IPS-NIHi11 (cell line): ENCODE data around the gene HRH3.

ENCODE experiments used
- DNase-seq: peaks from one replicate; pipeline ENCODE4 v3.0.0; 2012; ENCODE audit warnings: mixed read lengths, low spot score

HRH3 gene

DNA sequence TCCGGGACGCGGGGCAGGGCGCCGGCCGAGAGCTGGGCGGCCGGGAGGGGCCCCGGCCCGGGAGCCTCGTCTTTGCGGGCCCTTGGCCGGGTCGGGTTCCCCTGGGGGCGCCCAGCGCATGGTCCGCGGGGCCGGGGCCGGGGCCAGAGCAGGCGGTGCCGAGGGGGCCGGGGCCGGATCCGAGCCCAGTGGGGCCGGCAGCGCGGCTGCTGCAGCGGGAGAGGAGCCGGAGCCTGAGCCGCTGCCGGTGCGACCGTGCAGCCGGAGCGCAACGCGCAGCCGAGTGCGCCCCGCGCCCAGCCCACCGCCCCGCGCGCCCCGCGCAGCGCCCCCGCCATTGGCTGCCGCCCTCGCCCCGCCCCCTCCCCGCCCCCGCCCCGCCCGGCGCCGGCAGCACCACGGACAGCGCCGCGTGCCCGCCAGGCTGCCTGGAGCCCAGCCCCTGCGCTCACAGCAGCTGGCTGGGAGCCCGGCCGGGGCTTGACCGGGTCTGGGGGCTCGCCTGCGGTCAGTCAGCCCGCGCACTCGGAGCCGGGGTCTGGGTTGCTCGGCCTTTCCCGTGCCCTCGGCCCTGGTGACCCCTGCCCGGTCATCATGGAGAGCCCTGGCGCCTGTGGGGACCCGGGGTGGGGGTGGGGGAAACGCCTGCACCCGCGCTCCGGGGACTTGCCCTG is at the start of gene HRH3:
HRH3 (minus strand) TSS at position 287 of the 674 bp plus-strand sequence. CDS start 308 bp downstream, outside the sequence.
- peak; percentile 98 for DNase-seq

DNA sequence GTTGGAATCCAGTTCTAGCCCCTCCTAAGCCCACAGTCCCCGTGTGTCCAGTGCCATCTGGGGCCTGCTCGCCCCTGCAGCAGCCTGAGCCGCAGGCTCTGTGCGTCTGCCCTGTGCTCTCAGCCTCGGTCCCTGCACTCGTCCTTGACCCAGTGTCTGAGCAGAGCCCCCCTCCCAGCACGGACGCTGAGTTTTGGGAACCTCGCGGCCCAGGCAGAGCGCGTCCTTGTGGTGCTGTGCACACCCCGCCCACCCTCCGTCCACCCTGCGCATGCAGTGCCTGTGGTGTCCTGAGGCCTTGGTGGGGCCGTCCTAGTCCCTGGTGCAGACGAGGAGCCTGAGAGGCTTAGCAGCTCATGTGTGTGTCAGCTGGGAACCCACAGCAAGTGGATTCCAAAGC is 49.8 kb upstream of the HRH3 start:
- DNase-seq, result no peak

DNA sequence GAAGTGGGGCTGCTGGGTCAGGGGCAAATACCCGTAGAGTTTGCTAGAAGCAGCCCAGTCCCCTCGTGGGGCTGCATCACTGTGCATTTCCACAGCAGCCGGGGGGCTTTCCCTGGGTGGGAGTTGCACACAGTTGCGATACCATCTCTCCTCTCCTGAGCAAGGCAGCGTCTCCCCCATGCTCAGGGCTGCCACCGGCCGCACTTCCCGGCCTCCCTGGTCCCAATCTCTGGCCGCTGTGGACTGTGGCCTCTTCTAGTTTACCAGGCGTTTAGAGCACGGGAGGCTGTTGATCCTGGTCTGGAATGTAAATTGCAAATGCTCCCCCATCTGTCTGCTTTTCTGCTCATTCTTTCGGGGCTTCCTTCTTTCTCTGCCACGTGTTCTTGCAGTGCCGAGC is 49.3 kb upstream of the HRH3 start:
- DNase-seq, result no peak

DNA sequence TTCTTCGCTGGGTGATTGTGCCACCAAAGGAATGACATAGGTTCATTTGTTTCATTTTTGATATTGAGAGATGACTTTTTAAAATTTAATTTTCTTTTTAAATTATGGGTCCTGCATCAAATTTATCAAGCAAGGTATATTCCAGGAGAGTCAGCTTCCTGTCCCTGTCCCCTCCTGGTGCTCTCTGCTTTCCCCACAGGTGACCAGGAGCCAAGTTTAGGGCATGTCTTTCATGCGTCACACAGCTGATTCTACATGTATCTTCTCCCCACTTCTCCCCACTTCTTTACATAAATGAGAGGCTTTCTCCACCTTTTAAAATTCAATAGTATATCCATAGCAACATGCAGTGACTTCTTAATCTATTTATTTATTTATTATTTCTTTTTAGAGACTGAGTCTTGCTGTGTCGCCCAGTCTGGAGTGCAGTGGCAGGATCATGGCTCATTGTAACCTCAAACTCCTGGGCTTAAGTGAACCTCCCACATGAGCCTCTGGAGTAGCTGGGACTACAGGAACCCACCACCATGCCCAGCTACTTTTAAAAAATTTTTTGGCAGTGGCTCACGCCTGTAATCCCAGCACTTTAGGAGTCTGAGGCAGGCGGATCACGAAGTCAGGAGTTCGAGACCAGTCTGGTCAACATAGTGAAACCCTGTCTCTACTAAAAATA is 48.3 kb upstream of the HRH3 start:
- DNase-seq, result no peak

DNA sequence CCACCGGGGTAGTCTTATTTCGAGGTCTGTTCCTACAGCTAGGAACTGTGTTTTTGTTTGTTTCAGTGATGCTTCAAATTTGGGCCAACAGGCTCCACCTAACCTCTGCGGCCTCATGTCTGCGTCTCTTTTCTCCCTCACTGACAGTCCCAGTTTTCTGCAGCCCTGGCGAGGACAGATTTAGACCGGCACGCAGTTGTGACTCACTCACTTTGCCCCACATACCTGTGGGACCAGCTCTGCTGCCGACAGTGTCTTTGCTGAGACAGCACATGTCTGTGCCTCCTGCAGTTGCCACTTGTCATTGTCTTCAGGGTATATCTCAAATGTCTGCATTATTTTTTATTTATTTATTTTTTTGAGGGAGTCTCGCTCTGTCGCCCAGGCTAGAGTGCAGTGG is 47.5 kb upstream of the HRH3 start:
- no peak for DNase-seq

DNA sequence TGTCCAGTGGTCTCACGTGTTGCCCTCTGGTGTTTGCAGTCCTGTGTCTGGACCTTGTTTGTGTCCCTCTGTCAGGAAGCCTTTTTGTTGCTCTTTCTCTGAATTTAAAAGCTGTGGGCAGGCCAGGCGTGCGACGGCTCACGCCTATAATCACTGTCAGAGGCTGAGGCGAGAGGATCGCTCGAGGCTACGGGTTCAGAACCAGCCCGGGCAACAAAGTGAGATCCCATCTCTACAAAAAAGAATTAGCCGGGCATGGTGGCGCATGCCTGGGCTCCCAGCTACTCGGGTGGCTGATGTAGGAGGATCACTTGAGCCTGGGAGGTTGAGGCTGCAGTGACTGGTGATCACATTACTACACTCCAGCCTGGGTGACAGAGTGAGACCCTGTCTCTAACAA is 46.8 kb upstream of the HRH3 start:
- DNase-seq, result no peak

DNA sequence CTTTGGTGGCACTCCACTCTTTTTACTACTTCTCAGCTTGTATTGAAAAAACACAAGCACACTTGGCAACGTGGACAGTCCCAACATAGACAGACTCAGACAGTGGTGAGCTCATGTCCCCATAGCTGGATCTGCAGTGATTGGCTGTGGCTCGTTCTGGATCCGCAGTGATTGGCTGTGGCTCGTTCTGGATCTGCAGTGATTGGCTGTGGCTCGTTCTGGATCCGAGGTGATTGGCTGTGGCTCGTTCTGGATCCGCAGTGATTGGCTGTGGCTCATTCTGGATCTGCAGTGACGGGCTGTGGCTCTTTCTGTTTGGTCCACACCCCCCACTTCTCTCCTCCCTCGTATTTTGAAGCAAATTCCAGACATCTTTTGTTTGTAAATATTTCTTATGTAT is 46.3 kb upstream of the HRH3 start:
- no peak for DNase-seq

DNA sequence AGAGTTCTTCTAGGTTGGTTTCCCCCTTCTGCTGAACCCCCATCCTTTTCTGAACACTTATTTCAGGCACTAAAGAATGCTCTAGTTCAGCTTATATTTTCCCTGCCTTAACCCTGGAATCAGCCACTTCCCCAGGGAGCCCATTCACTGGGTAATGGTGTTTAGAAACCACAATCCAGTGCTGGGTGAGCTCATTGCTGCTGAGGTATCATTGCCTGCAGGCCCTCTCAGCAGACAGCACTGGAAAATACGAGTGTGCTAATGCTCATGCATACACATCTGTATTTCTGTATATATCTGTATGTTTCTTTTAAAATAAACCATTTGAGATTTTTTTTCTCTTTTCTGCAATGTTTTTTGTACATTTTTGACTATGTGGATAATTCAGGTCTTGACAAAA is 45.3 kb upstream of the HRH3 start:
- no peak for DNase-seq

DNA sequence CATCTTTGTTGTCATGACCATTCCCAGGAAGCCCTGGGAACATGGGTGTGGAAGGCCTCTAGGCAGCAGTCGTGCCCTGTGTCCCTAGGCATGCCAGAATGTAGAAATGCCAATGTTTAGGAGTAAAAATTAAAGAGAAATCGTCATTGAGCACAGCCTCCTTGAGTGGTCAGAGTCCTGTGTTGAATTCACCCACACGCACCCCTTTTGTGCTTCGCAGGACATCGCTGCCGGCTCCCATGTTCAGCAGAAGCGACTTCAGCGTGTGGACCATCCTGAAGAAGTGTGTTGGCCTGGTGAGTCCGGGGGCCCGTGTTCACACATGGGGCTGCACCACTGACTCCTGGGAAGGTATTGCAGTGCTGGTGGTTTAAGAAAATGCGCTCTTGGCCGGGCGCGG is 43.3 kb upstream of the HRH3 start:
- DNase-seq, result no peak

DNA sequence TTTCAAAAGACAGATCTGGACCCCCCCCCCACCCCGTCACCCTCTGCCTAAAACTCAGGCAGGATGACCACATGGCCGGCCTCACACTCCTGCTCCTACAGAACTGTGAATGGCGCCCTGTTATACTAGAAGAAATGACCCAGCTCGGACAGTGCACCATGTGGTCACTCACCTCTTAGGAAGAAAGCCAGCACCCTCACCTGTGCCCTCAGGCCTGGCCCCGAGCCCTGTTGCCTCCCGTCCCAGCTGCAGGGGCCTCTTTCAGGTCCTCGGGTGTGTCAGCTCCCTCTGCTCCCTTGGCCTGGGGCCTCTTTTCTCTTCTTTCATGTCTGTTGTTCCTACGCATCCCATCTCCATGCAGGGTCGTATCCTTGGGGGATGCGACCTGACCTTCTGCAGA is 42.0 kb upstream of the HRH3 start:
- DNase-seq, result no peak

DNA sequence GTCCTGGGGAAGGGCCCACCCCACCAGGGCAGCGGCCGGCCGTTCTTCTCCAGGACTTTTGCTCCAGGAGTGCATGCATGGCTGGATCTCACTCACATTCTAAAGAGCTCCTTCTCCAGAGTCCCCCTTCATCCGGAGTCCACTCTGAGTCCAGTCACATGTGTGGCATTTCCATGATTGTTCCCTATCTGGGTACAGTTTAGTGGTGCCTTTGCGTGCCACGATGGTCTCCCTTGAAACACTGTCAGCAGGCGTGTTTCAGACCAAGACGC is 39.2 kb upstream of the HRH3 start:
- DNase-seq, result no peak

DNA sequence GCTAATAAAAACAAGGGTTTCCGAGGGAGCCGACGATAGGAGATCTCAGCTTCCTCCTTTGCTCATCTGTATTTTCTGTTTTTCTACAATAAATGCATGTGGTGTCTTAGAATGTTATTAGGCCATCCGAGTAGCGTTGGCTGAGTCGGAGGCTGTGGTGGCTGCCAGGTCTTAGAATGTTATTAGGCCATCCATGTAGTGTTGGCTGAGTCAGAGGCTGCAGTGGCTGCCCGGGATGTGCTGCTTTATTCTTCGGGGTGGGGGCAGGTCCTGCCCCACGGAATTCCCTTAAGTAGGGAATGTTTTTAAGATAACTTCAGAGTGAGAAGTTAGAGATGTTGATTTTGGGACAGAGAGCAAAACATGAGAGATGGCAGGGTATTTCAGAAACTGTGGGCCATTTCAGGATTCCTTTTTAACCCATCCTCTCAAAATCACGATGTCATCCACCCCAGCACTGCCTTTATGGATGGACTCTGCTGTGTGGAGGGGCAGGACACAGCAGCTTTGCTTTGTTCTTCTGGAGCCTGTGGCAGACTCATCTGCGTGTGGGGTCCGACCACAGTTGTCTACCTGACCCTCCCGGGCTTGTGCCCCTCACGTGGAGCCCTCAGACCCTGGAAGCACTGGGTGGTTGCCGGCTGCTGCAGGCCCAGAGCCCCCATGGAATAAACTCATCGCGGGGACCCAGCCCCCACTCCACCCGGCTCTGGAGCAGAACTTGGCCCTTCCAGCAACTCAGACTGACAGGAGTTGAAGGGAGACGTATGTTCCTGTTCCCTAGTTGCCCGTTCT is 38.6 kb upstream of the HRH3 start:
- DNase-seq, result no peak

DNA sequence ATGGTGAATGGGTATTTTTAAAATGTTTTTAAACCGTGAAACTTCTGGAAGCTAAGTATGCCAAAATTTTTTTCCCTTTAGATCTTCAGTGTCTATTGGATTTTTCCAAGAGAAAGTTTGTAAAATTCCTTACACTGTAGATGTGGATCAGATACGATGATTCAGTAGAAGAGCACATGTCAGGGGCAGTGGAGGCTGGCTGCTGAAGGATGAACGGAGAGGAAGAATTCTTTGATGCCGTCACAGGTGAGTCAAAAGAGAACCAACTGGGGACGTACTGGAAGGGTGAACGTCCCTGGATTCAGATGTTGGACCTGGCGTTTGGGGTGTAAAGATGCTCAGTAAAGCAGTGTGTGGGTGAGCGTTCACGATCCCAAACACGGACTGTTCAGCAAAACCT is 35.9 kb upstream of the HRH3 start:
- no peak for DNase-seq

DNA sequence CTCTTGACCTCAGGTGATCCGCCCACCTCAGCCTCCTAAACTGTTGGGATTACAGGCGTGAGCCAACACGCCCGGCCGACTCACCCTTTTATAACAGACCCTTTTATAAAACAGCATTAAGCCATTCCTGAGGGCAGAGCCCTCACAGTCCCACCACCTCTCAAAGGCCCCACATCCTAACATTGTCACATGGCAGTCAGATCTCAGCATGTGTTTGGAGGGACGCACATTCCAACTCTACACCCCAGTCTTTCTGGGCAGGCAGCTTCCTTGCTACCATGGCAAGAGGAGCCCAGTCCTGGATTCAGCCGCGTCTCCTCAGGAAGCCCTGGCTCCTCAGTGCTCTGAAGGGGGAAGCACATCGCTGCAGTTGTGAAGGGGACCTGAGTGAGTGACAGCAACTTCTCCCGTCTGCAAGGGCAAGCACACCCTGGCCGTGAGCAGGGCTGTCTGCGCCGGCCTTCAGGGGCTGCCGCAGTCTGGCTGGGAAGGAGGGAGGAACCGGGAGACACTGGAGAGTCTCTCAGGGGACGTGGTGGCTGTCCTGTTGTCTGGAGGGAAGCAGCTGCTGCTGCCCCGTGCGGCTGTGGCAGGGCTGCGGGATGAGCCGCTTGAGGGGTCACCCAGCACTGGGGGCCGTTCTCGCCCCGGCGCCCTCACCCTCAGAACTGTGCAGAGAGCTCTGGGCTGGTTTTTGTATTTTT is 34.1 kb upstream of the HRH3 start:
- DNase-seq, result no peak

DNA sequence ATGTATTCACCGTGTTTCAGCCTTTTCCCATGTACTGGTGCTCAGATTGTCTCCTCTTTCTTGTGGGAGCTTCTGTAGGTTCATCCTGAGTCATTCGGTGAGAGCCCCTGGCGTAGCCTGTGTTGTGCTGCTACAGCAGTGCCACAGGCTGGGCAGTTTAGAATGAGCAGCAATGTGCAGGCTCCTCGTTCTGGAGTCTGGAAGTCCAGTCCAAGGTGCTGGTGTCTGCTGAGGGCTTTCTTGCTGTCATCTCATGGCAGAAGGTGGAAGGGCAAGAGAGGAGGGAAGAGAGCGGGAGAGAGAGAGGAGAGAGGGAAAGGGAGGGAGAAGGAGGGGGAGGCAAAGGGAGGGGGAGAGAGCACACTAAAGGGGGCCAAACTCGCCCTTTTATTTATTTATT is 33.3 kb upstream of the HRH3 start:
- no peak for DNase-seq

DNA sequence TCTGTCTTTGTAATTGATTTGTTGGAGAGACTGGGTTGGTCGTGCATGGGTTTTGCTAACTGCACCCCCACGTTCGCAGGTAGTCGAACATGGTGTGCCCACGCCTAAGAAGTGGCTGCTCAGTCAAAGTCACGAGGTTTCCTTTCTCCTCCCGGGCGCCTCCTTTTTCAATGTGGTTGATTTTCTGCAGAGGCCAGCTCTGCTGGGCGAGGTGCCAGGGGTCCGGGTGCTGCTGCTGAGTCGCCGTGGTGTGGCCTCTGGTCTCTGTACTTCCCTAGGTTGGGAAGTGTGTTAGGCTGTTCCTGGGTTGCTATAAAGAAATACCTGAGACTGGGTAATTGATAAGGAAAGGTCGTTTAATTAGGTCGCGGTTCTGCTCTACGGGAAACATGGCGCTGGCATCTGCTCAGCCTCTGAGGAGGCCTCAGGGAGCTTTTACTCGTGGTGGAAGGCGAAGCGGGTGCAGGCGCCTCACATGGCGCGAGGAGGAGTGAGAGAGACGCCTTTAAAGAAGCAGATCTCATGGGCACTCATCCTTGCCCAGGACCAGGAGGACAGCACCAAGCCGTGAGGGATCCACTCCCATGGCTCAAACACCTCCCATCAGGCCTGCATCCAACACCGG is 32.4 kb upstream of the HRH3 start:
- DNase-seq, result no peak

DNA sequence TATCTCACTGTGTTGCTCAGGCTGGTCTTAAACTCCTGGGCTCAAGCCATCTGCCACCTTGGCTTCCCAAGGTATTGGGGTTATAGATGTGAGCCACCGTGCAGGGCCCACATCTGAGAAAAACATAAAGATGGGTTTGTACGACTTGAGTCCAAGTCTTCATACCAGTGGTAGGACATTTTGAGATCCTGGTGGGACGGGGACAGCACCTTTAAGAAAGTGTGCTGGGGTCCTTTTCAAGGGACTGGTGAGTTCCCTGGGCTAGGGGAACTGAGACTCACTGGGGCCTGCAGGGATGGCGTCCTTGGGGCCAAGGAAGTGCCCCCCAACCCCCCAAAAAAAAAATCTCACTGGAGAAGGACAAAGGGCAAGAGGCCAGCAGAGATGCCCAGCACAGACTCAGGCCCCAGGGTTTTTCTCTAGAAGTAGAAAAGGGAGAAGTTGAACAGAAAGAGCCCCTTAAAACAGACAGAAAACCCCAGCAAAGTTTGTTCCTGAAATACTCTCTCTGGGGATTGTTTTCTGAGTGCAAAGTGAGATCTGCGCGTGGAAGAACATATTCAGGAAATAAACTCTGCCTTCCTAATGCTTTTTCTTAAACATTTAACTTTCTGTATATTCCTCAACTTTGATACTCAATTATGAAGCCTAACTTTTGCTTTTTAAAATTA is 28.9 kb upstream of the HRH3 start:
- no peak for DNase-seq

DNA sequence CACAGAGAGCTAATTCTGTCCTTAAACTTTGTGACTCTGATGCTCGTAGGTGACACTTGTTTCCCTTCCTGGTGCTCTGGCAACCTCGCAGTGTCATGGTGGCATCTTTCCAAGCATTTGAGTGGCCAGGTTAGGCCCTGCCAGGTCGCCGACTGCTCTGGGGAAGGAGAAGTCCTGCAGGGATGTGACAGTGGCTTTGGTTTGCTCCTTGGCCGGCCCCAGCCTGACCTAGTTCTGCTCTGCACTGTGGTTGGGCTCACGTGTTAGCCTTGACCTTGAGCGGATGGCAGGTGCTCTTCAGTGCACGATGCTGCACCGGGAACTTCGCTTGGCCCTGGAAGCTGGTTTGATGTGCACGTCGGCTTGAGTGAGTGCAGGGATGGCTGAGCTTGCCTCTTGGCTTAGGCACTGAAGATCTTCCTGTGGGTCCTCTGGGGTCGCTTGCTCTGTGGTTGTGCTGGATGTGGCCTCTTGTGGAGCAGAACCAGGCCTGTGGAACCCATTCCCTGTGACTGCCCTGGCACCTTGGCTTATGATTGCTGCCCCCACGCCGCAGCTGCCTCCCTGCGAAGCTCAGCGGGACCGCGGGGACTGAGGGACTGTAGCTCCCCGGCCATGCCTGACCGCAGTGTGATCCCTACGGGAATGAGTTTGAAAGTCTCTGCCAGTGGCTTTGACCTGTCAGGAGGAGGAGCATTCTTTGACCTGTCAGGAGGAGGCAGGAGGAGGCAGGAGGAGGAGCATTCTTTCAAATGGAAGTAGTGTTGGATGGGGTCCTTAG is 27.0 kb upstream of the HRH3 start:
- DNase-seq, result no peak

DNA sequence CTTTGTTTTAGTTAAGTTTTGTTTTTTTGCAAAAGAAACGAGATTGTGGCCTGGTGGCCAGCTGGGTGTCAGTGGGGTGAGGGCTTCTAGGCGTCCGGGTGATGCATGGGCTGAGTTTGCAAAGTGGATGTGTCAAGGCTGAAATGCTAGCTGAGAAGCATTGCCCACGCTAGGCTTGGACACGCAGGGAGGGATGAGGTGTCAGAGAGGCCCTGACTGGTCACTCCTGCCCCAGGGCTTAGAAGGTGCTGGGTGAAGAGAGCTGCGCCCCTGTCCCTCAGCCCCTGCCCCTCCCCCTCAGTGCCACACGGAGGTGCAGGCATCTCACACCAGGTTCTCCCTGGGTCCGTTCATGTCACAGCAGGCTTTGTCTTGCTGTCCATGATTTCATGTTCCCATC is 26.4 kb upstream of the HRH3 start:
- DNase-seq, result no peak

DNA sequence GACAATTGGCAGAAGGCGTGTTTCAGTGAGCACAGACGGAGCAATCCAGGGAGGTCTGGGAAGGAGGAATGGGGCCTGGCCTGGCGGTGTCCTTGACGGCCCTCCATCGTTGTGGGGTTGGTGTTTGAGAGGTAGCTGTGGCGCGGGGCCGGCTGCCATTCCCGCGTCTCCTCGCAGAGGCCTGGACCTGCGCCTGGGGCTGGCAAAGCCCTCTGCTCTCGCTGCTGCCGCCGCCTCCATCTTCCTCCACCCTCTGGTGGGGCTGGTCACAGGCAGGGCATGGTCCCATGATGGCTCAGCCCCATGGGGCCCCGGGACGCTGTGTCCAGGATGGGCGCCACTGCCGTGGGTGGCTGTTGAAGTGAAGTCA is 25.8 kb upstream of the HRH3 start:
- no peak for DNase-seq

DNA sequence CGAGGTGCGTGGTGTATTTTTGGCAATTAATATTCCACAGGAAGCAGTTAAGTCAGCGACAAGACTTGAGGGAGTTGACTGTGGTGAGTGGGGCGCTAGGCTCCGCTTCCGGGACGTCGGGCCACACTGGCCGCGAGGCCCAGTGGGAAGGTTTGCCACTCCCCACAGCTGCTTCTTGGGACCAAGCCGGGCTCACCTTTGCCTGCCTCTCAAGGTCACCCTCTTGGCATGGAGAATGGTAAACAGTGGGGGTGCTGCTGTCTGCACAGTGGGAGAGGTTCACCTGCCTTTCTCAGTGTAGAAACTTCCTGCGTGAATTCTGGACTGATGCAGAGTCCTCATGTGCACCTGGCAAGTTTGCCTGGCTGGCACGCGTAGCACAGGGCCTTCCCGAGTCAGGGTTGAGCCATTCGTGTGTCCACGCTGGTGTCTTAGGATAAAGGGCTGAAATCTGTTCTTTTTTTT is 24.6 kb upstream of the HRH3 start:
- no peak for DNase-seq
